ENCODE measurements around the gene CYFIP1.

The CYFIP1 gene

GRCh38 chr15:22889146-22889818 is 90.9 kb downstream of the CYFIP1 start:
- DNase-seq (ENCODE audit: low read depth), result no peak

GRCh38 chr15:22888120-22888859 is 91.9 kb downstream of the CYFIP1 start:
- peak; percentile 81 for DNase-seq (ENCODE audit: low read depth)

- peak; percentile 33 for DNase-seq (ENCODE audit: low read depth)
Observed at GRCh38 chr15:22887157-22887951, 92.8 kb downstream of the CYFIP1 start.

GRCh38 chr15:22885120-22885519 is 95.0 kb downstream of the CYFIP1 start:
- no peak for DNase-seq (ENCODE audit: low read depth)

- DNase-seq (ENCODE audit: low read depth), result no peak
Observed at GRCh38 chr15:22884344-22884743, 95.8 kb downstream of the CYFIP1 start.

- DNase-seq (ENCODE audit: low read depth), result no peak
Observed at GRCh38 chr15:22883196-22883595, 97.0 kb downstream of the CYFIP1 start.

GRCh38 chr15:22881739-22882440 is 98.3 kb downstream of the CYFIP1 start:
- no peak for DNase-seq (ENCODE audit: low read depth)

- no peak for DNase-seq (ENCODE audit: low read depth)
Observed at GRCh38 chr15:22880981-22881738, 99.0 kb downstream of the CYFIP1 start.

GRCh38 chr15:22880068-22880980 is 99.8 kb downstream of the CYFIP1 start:
- no peak for DNase-seq (ENCODE audit: low read depth)

- DNase-seq (ENCODE audit: low read depth), result no peak
Observed at GRCh38 chr15:22878103-22878502, 102.1 kb downstream of the CYFIP1 start.

- no peak for DNase-seq (ENCODE audit: low read depth)
Observed at GRCh38 chr15:22877607-22878006, 102.6 kb downstream of the CYFIP1 start.

- DNase-seq (ENCODE audit: low read depth), result no peak
Observed at GRCh38 chr15:22877117-22877516, 103.1 kb downstream of the CYFIP1 start.

GRCh38 chr15:22874966-22875365 is 105.2 kb downstream of the CYFIP1 start:
- no peak for DNase-seq (ENCODE audit: low read depth)

- no peak for DNase-seq (ENCODE audit: low read depth)
Observed at GRCh38 chr15:22874256-22874655, 105.9 kb downstream of the CYFIP1 start.

GRCh38 chr15:22873841-22874240 is 106.3 kb downstream of the CYFIP1 start:
- DNase-seq (ENCODE audit: low read depth), result no peak

- peak; percentile 29 for DNase-seq (ENCODE audit: low read depth)
Observed at GRCh38 chr15:22872936-22873701, 107.0 kb downstream of the CYFIP1 start.

- no peak for DNase-seq (ENCODE audit: low read depth)
Observed at GRCh38 chr15:22871481-22872086, 108.6 kb downstream of the CYFIP1 start.

- no peak for DNase-seq (ENCODE audit: low read depth)
Observed at GRCh38 chr15:22870865-22871264, 109.3 kb downstream of the CYFIP1 start.

- no peak for DNase-seq (ENCODE audit: low read depth)
Observed at GRCh38 chr15:22869856-22870255, 110.3 kb downstream of the CYFIP1 start.

All from fibroblast of the conjunctiva (primary cell).